ENCODE results near the gene GFRA1.

GFRA1 gene

GRCh38 chr10:116100984-116101383 is 172.0 kb downstream of the GFRA1 start:
- no peak for DNase-seq (ENCODE audit: low spot score)

DNA sequence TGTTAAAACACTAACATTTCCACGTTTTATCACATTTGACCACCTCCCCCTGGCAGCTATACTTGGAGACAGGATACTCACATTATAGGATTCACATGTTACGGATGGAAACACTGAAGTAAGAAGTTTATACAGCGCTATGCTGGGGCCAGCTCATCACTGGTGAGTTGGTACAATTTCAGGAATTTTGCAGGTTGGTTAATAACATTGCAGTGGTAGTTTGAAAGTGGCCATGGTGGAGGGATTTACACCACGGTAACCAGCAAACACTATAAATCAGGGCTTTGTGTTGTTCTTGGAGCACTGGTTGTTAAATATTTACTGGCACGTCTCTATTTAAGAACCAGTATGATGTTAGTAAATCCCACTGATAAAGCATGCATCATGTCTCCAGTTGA is 174.0 kb downstream of the GFRA1 start:
- no peak for DNase-seq (ENCODE audit: low spot score)

DNA sequence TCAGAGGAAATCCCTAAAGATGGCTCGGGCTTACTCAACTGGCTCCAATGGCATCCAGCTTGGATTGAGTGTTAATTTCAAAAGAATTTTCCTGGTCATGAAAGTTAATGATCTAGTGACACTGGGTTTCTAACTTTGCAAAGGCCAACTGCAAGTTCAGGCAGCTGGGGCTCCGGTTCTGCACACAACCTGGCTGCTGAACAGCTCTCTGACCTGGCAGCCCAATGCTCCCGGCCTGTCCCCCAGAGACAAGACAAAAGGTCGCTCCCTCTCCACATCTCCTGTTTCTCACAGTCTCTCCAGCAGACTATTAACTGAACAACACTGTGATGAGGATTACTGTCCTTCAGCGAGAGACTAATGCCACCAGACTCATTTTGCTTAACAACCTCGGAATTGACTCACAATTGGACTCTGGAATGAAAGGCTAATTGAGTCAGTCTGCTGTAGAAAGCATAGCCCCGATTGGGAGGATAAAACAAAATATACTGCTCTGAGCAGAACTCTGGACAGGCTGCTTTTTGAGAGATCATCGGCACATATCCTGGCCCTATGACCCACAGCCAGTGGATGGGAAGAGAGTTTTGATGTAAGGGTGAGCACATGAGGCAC is 174.5 kb downstream of the GFRA1 start:
- no peak for DNase-seq (ENCODE audit: low spot score)

- no peak for DNase-seq (ENCODE audit: low spot score)
Measured at GRCh38 chr10:116097239-116097784, 175.7 kb downstream of the GFRA1 start.

DNA sequence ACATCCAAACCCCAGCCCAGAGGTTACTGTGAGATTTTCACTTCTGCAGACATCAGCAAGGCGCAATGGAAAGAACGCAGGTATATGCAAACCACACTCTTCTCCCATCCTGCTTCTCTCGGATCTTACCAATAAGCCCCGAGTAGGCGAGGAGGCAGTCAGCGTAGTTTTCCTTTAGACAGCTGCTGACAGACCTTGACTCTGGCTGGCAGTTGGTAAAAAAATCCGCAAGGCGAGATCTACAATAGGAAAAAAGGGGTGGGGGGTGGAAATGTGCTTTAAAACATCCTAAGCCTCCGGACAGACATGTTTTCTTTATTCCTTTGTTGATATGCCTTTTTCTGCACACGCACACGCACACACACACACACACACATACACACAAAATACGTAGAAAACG is 176.5 kb downstream of the GFRA1 start:
- no peak for DNase-seq (ENCODE audit: low spot score)

- DNase-seq (ENCODE audit: low spot score): no peak
Measured at GRCh38 chr10:116094356-116094755, 178.7 kb downstream of the GFRA1 start.

GRCh38 chr10:116093031-116093430 is 180.0 kb downstream of the GFRA1 start:
- DNase-seq (ENCODE audit: low spot score): no peak

- DNase-seq (ENCODE audit: low spot score): no peak
Measured at GRCh38 chr10:116088985-116089384, 184.0 kb downstream of the GFRA1 start.

GRCh38 chr10:116085323-116085722 is 187.7 kb downstream of the GFRA1 start:
- DNase-seq (ENCODE audit: low spot score): no peak

DNA sequence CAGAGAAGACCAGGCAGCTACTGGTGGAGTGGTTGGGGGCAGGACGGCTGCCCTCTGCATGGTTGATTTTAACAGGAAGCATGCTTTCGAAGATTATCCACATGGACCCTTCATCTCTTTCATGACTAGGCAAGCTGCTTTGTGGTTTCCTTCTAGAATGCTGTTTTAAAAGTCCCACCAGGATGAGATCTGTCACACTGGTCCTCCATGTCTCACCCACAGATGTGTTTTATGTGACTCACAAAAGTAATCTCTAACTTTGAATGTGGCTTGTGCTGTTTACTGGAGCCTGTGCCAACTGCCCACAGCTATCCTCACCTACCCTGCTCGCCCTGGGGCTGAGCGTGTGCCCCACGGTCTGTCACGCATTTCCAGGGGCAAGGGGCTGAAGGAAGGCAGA is 188.8 kb downstream of the GFRA1 start:
- no peak for DNase-seq (ENCODE audit: low spot score)

- DNase-seq (ENCODE audit: low spot score): no peak
Measured at GRCh38 chr10:116083226-116083762, 189.7 kb downstream of the GFRA1 start.

- DNase-seq (ENCODE audit: low spot score): no peak
Measured at GRCh38 chr10:116082762-116083161, 190.2 kb downstream of the GFRA1 start.

DNA sequence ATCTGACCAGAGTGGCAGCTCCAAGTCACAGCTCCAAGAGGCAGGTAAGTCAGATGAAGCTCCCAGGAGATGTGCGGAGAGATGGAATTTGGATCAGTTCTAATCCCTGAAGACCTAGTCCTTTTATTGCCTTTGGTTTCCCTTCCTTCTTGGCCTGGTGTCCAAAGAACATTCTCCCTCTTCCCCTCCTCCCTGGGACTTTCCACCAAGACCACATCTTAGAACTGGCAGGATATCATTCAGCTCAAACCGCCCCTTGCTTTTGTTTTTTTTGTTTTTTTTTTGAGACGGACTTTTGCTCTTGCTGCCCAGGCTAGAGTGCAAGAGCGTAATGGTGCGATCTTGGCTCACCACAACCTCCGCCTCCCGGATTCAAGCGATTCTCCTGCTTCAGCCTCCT is 190.8 kb downstream of the GFRA1 start:
- no peak for DNase-seq (ENCODE audit: low spot score)

GRCh38 chr10:116080553-116080952 is 192.5 kb downstream of the GFRA1 start:
- DNase-seq (ENCODE audit: low spot score): peak; percentile 57

- DNase-seq (ENCODE audit: low spot score): no peak
Measured at GRCh38 chr10:116079355-116079754, 193.7 kb downstream of the GFRA1 start.

GRCh38 chr10:116076621-116077020 is 196.4 kb downstream of the GFRA1 start:
- DNase-seq (ENCODE audit: low spot score): no peak

GRCh38 chr10:116073510-116073909 is 199.5 kb downstream of the GFRA1 start:
- no peak for DNase-seq (ENCODE audit: low spot score)

DNA sequence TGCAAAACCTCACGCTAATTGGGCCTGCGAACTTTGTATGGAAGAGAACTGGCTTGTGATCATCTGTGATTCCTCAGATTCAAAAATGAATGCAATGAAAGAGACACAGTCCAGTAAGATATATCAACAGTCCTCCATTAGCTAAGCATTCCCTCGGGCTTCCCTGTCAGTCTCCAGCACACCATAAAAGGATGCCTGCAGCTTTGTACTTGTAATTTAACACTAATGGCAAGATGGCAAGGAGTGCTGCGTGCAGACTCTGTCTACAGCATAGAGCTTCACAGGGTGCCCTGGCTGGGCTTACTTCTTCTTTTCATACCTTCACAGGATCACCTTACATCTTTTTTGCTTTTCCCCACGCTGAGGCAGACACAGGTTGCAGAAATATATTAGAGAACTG is 200.0 kb downstream of the GFRA1 start:
- DNase-seq (ENCODE audit: low spot score): no peak

- no peak for DNase-seq (ENCODE audit: low spot score)
Measured at GRCh38 chr10:116071453-116072148, 201.4 kb downstream of the GFRA1 start.

GRCh38 chr10:116070743-116071320 is 202.2 kb downstream of the GFRA1 start:
- DNase-seq (ENCODE audit: low spot score): no peak

DNA sequence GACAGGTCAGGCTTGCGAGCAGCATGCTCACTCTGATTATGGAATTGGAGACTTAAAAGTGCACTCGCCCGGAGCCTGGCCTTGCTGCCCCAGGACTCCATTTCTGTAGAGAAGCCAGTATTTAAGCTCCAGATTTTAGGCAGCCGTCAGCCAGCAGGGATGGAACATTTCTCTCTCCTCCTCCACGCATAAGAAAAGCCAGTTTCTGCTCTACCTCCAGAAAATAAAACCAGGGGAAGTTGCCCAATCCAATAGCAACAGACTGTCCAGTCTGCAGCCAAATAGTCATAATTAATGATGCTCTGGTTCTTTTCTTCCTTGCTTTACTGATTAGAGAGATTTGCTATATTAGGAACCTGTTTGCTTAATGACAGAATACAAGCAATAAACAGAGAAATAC is 203.2 kb downstream of the GFRA1 start:
- DNase-seq (ENCODE audit: low spot score): no peak

- DNase-seq (ENCODE audit: low spot score): no peak
Measured at GRCh38 chr10:116067825-116068224, 205.2 kb downstream of the GFRA1 start.

- no peak for DNase-seq (ENCODE audit: low spot score)
Measured at GRCh38 chr10:116063107-116063506, 209.9 kb downstream of the GFRA1 start.
